Inflammatory macrophage treated with lipopolysaccharide for 1 hour (primary cell): Measurements from ENCODE around the gene GALNT16.
"Not testable (repeated sequence)": the region's sequence is repeated elsewhere in the genome, so short reads cannot be mapped to it uniquely, and the experiment has no call there.

ENCODE experiments used
- DNase-seq, 2 donors: peaks; one replicate each; pipeline ENCODE4 v3.0.0-alpha.2; 2020 to 2022

Gene GALNT16

DNA sequence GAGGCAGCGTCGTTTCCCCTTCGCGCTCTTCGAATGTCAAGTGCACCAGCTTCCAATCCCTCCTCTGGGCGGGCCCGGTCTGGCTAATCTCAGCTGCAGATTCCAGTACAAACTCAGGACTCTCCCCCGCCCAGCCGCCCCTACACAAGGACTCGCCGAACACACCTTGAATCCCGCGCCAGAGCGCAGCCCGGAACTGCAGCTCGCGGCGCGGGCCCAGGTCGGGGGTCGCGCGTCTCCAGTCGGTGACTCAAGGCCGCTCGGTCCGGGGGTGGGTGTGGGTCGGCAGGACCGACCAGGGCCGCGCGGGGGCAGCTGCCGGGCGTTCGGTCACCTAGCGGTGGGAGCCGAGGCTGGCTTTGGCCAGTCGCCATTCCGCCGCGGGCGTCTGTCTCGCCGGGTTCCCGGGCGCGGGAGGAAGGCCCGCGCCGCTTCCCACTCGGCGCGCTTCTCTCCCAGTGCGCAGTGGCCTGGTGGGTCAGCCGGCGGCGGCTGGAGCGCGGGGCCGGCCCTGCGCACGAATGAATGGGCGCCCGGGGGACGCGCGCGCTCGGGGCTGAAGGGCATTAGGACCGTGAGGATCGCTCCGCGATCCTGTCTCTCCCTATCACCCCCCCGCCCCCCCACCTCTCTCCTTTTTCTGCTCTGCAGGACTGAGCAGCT lies at the start of gene GALNT16:
Gene GALNT16 (plus strand): TSS at position 632 of the 663 bp plus-strand sequence. CDS start 133 bp downstream, outside the sequence.
- DNase-seq, result no peak

GRCh38 chr14:69214393-69214792 lies 45.6 kb upstream of the GALNT16 start:
- DNase-seq, result no peak

DNA sequence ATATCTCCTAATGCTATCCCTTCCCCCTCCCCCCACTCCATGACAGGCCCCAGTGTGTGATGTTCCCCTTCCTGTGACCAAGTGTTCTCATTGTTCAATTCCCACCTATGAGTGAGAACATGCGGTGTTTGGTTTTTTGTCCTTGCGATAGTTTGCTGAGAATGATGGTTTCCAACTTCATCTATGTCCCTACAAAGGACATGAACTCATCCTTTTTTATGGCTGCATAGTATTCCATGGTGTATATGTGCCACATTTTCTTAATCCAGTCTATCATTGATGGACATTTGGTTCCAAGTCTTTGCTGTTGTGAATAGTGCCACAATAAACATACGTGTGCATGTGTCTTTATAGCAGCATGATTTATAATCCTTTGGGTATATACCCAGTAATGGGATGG lies 42.3 kb upstream of the GALNT16 start:
- DNase-seq, result not testable (repeated sequence)

GRCh38 chr14:69224946-69225345 lies 35.0 kb upstream of the GALNT16 start:
- no peak for DNase-seq

- no peak for DNase-seq
Observed at GRCh38 chr14:69226178-69226577, 33.8 kb upstream of the GALNT16 start.

DNA sequence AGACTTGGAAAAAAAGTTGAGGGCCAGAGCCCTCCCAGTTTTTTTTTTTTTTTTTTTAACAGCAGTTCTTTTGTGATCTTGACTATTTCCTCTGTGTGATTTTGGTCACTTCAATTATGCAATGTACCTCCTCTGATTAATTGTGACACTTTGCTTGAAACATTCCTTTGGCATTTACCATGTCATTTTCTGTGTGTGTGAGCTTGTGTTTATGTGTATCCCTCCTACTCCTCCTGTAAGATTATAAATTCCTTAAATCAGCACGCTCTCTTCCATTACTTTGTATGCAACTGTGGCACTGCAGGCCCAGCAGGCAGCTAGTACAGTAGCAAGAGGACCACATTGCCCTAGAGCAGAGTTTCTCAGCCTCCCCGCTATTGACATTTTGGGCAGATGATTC lies 33.2 kb upstream of the GALNT16 start:
- DNase-seq, result no peak

DNA sequence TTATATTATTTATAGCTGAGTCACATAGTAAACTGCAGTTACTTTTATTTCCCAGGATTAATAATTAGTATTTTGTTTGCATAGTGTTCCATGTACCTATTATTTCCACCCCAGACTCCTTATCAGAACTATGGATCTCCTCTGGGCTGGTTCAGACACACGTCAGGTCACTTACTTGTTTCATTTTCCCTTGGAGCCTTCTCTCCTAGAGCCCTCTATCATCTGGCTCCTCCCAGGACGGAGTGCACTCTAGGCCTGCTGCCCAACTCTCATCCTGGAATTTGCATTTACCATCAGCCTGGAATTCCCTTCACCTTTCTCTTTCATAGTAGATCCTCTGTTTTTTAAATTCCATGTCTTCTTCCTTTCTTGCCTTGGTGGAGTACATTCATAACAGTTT lies 28.5 kb upstream of the GALNT16 start:
- DNase-seq, result no peak

DNA sequence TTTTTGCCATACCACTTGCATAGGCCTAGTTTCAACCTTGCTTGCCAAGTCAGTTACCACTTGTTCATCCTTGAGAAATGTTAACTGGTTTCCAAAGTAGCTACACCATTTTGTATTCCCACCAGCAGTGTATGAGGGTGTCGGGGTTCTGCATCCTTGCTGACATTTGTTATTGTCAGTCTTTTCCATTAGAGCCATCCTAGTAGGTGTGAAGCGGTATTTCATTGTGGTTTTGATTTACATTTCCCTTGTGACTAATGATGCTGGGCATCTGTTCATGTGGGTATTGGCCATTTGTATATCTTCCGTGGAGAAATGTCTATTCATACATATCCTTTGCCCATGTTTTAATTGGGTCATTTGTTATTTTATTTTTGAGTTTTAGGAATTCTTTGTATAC lies 27.6 kb upstream of the GALNT16 start:
- no peak for DNase-seq

- DNase-seq, result no peak
Observed at GRCh38 chr14:69234106-69234505, 25.9 kb upstream of the GALNT16 start.

GRCh38 chr14:69235708-69236107 lies 24.2 kb upstream of the GALNT16 start:
- DNase-seq, result no peak

DNA sequence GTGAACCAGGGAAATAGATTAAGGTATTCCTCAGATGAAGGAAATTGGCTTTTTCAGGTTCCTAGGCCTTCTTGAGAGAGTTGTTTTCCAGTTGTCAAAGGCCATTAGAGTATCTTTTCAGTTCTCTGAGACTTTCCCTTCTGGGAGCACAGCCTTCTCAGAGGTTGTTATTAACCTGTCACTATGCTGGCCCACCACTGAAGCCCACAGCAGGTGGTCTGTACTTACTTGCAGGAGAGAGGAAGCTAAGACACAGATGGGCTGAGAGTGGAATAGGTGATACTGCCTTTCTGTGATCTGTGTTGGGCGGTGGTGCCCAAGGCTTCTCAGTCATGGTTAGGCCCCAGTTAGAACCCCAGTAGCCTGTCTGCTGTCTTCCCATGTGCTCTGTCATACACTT lies 22.8 kb upstream of the GALNT16 start:
- DNase-seq, result no peak

GRCh38 chr14:69237584-69237983 lies 22.4 kb upstream of the GALNT16 start:
- no peak for DNase-seq

DNA sequence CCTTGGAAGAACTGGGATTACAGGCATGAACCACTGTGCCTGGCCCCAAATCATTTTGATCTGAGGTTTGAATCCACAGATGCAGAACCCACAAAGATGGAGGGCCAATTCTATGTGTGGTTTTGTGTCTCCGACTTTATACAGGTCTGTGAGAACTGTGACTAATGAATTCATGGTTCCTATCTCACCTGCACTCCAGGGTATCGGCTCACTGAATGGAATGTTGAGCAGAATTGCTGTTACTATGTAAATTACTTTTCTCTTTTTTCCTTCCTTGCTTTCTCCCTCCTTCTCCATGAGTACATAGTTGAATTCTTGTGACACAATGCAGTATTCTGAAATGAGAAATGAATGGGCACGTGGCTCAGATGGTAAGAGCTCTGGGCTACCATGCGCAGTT lies 21.1 kb upstream of the GALNT16 start:
- no peak for DNase-seq

- no peak for DNase-seq
Observed at GRCh38 chr14:69240527-69241173, 19.3 kb upstream of the GALNT16 start.

DNA sequence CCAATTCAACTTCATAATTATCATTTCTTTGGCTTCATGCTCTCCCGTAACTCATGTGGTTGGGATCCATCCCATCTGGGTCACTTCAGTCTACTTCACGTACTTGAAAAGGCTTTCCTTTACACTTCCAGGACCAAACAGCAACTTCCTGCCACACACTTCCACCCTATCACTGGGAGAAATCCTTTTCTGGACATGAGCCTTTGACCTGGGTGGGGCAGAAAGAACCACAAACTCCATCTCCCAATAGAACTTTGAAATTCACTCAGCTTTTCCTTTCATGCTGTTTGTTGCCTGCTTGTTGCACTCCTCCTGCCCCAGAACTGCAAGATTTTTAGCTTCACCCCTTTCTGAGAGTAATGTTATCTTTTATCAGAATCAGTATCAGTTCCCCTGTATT lies 18.4 kb upstream of the GALNT16 start:
- DNase-seq, result no peak

DNA sequence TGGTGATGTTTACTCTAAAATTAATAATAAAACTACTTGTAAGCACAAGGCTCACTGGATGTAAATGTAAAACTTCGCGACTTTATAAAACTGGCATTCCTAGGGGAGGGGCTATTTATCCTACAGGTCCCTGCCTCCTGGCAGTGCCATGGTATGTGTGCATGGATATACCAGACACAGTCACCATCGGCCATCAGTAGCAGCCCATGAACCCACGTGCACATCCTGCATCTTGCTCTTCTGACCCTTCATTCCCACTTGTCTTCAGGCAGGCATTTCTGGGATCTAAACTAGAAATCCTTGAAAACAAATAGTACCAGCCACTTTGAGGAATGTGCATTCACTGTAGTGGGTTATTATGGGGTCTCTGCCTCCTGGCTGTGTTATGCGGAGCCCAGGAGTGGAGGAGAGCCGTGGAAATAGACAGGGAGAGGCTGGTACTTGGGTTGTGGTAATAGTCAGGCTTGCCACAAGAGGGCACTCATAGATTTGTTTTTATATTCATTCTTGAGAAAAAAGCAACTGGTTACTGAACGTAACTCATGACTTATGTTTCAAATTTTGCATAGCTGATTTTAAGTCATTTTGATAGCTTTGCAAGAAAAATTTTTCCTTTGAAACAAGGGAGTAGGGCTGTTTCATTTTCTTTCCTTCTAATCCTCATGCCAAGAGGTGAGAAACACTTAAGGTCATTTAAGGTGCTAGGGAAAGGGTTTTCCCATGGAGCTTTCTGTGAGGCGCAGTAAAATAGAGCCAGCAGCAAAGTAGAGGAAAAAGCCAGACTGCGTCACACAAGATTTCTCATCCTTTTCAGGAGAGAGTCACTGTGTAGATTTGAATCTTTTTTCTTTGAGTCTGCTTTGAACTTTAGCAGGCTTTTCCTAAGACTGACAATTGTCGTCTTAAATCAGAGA lies 17.4 kb upstream of the GALNT16 start:
- DNase-seq, result peak; percentile 36 to 80

- no peak for DNase-seq
Observed at GRCh38 chr14:69244946-69245345, 15.0 kb upstream of the GALNT16 start.

- DNase-seq, result no peak
Observed at GRCh38 chr14:69246331-69246730, 13.6 kb upstream of the GALNT16 start.

DNA sequence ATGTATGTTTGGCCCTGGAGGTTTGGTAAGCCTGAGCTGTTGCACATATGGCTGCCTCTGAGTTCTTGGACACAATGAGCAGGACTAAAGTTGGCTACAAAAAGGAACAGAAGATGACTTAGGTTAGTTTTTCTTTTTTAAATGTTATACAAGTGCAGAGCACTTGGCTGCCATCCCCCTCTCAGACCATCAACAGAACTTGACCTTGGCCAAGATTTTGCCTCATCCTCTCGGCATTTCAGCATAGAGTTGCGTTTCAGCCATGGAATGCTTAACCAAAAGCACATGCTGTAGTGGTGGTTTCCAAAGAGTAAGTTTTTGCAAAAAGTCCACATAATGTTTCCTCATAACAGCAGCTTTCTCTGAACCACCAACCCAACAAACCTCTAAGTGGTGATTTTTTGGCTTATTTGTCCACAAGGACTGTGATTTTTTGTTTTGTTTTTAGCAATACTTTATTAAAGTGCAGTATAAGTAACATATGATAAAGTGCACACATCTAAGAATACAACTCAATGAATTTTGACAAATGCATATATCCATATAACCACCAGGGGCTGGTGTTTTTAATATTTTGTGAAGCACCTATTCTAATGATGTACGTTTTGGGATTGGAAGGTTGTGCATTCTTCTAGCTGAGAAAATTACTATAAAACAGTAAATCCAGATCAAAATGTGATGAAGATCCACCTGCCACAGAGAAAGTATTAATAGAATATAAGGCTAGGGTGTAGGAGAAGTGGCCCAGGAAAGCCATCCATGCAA lies 12.1 kb upstream of the GALNT16 start:
- peak in 1 of 2 donors; percentile 23 for DNase-seq

GRCh38 chr14:69249603-69250002 lies 10.4 kb upstream of the GALNT16 start:
- no peak for DNase-seq

DNA sequence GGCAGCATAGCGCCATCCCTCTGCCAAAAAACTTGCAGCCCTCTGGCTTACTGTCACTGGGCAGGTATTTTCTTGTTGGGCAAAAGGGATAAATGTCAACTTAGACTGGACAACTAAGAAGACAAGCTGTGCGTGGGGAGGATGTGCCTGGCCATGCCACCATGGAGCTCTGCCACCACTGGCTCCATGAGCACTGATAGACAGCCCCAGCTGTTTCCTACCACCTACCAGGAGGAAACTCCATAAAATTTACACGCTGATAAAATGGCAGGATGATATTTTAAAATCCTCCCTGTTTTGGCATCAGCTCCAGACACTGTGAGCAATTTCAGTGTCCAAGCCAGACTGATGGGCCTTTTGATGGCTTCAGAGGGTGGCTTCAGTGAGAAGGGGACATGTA lies 7.1 kb upstream of the GALNT16 start:
- DNase-seq, result no peak

DNA sequence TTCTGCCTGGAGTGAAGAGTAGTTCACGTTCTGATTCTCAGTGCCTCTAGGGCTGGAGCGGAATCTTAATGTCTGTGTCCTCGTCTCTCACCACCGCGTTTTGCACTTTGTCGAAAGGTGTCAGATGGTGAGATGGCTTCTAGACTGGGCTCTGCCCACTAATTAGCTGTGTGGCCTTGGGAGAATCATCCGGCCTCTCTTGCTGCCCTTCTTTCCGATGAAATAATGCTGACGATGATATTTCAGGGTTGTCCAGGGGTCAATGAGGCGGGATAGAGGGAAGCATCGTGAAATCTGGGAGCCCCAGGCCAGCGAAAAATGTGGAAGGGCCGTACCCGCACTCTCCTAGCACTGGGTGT lies 811 bp upstream of the GALNT16 start:
- DNase-seq, result no peak
